Activated CD4-positive, alpha-beta T cell treated with anti-CD3 and anti-CD28 coated beads for 48 hours (primary cell): ENCODE measurements around the gene ANKRD23.

Source experiments
- DNase-seq: peaks from one replicate; pipeline ENCODE4 v3.0.0-alpha.2; 2020

The ANKRD23 gene

DNA sequence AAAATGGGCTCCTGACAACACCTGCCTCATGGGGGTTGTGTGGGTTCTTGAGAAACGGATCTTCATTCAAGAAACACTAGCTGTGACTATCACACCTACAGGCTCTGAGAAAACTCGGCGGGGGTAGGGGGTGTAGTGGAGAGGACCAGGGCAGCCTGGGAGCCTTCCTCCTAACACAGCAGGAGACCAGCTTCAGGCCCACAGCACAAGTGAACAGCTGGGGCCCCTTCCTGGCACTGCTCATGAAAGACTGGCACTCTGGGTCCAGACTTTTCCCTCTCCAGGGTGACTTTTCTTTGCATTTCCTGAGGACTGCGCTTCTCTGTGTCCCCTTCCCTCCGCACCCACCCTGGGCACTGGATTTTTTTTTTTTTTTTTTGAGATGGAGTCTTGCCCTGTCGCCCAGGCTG lies 33.2 kb upstream of the ANKRD23 start:
- DNase-seq = no peak

DNA sequence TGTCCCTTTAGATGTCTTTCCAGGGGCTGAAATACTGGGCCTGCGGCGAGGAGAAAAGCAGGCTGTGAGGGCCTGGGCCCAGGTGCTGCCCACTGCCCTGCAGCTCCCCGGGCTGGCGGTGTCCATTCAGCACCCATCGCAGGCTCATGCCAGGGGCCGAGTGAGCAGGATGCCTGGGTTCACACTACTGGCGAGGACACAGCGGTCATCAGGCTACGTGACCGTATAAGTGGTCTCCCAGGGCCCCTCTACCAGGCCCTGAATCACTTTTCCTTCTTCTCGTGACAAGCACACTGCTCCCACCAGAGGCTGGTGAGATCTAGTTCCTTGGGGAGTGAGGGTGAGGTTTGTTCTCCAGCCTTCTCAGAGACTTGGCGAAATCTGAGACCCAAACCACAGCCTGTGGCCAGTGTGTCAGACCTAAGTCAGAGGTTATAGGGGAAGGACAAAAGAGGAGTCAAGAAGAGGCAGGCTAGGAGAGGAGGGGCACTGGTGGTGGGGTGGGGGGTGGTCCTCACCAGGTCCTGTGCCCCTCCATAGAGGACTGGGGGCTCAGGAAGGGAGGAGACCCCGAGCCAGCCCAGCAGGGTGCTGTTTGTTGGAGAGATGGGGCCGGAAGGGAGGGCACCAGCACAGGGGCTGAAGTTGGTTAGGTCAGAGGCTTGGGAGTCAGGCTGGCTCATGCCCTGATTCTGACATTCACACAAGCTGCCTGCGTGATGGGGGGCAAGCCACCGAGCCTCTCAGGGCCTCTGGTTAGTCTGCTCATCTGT lies 32.6 kb upstream of the ANKRD23 start:
- DNase-seq = no peak

DNA sequence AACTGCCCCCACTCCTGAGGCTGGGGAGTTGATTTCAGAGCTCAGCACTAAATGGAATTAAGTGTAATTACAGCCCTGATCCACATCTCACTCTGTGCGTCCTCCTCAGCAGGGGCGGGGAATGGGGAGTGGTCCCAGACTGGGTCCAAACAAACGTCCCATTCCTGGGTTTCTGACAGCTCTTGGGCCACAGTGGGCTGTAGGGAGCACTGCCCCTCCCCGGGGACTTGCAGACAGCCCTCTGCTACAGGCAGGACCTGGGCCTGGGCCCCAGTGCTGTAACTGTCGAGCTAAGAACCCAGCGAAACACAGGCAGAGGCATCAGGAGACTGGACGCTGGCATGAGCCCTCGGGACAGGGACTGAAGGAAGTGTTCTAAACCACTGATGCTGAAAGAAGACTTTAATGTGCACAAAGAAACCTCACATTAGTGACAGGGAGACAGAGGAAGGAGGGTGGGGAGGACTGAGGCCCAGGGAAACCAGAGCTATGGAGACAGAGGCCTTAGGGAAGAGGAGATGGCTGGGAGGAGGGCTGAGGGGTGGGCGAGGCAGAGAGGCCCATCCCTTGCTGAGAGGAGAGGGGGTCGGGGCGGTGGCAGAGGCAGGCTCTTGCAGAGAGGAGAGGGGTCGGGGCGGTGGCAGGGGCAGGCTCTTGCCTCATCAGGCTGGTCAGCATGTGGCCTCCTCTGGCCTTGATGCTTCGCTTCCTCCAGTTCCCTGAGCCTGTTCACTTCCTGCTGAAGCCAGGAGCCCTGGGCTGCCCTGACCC lies 31.9 kb upstream of the ANKRD23 start:
- no peak for DNase-seq

DNA sequence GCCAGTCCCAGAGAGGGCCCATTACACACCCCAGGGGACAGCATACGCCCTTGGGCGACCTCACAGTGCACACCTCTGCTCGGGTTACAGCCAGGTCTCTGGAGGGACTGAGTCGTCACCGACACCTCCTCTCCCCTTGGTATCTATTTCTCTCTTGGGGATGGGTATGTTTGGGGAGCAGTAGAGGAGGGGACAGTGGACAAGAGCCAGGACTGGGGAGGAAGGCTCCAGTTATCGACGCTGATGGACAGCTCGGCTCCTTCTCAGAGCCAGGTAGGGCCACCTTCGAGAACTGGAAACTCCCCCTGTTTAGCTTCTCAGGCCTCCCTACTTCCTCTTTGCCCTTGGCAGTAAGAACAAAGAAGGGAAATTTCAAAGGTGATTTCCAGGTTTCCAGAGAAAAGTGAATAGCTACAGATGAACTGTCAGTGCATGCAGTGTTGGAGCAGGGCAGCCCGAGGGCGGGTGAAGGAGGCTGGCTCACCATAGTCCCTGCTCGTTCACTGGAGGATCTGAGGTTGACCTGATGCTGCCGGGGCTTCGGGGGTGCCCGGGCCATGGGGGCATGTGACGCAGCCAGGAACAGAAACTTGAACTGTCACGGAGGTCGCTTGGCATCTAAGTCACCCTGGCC lies 30.5 kb upstream of the ANKRD23 start:
- no peak for DNase-seq

DNA sequence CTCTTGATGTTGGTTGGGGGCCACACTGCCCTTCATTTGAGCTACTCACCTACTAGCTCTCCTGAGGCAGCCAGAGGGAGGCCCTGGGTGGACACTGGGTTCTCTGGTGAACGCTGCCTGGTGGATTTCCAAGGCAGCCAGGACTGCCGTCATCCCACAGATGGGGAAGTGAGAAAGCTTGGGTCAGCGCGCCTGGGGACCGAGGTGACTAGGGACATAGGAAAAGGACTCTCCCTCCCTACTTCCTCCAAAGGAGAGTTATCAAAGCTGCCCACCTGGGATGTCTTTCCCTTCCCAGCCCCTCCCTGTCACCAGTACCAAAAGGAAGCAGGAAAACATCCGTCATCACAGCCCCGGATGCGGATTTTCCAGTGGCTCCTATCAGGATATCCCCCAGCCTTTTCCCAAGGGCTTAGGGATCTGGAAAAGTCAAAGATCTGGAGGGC lies 29.9 kb upstream of the ANKRD23 start:
- DNase-seq = no peak

DNA sequence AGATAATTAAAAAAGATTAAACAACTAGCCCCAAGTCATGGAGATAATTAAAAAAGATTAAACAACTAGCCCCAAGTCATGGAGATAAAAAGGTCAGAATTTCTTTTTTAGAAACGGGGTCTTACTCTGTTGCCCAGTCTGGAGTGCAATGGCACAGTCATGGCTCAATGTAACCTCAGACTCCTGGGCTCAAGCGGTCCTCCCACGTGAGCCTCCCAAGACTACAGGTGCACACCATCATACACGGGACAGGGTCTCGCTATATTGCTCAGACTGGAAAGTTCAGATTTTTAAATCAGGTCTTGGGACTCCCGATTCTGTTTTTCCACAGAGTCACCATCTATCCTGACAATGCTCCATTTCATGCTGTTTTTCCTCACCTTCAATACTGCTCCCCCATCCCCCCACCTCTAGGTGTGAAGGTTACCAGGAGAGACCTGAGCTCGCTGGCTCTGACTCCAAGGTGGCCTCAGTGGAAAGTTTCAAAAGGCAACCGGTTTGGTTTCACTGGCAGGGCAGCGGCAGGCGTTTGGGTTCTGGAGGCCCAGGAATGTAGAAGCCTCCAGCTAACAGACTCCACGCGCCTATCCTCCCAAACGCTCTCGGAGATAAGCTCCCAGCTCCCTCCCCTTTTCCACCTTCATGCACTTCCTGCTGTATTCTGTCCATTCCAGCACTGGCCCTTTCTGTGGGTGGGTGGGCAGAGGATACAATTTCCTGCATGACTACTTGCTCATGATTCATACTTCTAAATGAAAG lies 28.9 kb upstream of the ANKRD23 start:
- DNase-seq = no peak

DNA sequence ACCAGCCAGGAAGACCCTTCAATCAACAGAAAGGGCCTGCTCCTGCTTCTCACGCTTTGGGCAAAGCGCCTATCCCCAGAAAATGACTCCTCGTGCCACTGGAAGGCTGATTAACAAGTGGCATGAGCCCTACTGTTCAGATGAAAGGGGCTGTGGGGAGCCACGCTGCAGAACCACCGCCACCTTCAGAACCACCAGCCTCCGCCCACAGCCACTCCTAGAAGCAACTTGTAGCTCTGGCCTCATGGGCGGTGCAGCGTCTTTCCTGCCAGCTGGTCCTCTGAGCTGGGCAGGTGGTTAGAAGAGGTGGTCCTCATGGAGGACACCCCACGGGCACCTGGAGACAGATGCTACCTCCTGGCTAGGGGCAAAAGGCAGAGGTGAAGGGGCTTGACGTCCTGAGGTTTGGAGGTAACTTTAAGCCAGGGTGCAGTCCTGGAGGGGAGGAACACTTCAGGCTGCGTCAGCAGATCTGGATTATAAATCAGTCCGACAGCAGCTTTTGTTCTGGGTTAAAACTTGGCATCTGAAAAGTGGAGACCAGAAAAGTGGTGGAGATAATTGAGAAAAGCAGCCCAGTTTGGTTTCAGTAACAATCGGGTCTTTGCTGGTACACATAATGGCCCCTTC lies 26.9 kb upstream of the ANKRD23 start:
- DNase-seq = peak; percentile 65

DNA sequence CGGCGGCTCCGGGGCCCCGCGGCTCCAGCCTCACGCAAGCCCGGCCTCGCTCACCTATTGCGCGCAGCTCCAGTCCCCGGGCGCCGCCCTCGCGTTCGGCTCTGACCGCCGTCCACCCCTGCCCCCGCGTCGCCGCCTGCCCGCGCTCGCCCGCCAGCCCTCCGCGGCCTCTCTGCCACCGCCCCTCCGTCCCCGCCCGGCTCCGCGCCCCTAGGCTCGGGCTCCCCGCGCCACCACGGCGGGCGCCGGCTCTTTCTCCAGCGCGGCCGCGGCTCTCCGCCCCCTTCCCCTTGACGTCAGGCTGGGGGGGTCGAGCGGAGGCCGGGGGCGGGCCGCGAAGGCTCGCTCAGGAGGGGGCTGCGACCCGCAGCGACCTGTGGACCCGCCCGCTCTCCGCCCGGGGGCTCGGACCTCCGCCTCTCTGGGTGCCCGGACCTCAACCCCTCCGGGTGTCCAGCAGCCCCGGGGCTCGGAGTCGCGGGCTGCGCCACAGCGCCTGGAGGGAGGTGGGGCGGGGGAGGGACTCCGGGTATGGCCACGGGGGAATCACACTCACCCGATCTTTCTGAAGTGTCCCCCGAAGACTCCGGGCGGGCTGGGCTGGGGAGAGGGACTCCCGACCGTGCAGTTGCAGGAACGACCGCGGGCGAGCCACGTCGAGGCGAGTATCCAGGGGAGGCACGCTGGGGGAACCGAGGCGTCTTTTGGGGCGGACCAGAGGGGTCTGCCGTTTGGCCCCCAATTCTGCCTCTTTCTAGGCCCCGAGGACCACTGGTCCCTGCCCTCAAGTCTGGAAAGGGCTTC lies 26.2 kb upstream of the ANKRD23 start, which contains the start of gene SEMA4C:
Gene SEMA4C (minus strand): TSS at position 259 of the 804 bp plus-strand sequence. CDS start 2,194 bp downstream, outside the sequence.
- peak; percentile 34 for DNase-seq

DNA sequence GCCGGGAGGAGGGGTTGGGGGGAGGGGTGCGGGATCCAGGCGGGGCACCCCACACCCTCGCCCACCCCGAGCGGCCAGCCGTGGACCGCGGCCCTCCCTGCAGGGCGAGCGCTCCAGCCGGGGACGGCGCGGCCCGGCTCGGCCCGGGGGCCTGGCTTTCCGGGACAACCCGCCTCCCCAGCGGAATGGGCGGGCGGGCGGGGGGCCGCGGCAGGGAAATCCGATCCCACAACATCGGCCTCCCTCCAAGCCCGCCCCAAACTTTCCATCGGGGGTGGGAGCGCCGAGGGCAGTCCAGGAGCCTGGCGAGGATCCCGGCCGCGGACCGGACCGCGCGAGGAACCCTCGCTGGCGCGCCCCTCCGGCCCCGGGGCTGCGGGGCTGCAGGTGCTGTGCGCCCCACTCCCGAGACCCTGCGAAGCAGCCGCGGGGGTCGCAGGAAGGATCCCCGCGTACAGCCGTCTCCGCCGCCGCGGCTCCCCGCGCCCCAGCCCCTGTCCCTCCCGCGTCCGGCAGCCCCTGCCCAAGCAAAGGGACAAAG lies 25.5 kb upstream of the ANKRD23 start:
- no peak for DNase-seq

DNA sequence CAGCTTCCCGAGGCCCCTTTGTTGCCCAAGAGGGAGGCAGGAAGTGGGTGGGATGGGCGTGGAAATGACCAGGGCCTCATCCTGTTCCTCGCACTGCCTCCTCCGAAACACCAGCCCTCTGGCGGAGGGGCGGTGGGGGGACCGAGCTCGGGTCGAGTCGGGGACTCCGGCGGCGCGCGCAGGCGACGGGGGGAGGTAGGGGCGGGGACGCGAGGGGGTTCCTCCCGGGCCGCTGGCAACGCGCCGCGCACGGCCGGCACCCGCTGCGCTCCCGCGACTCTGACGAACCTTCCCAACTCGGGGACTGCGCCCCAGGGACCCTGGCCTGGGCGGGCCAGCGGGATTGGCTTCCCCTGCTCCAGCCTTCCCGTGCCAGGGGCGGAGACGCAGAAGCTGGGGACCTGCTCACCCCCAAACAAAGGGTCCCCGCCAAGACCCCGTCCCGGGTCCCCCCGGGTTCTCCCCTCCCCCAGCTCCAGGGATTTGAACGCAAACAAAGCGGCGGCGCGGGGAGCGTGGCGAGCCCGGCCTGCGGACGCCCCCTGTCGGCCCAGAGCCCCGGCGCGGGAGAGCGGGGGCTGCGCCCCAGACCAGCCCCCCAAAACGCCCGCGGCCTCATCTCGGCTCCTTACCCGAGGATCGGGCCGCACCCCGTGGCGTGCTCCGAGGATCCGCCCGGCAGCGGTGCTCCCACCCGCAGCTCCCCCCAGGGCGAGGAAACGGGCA lies 24.9 kb upstream of the ANKRD23 start:
- DNase-seq = peak; percentile 73

DNA sequence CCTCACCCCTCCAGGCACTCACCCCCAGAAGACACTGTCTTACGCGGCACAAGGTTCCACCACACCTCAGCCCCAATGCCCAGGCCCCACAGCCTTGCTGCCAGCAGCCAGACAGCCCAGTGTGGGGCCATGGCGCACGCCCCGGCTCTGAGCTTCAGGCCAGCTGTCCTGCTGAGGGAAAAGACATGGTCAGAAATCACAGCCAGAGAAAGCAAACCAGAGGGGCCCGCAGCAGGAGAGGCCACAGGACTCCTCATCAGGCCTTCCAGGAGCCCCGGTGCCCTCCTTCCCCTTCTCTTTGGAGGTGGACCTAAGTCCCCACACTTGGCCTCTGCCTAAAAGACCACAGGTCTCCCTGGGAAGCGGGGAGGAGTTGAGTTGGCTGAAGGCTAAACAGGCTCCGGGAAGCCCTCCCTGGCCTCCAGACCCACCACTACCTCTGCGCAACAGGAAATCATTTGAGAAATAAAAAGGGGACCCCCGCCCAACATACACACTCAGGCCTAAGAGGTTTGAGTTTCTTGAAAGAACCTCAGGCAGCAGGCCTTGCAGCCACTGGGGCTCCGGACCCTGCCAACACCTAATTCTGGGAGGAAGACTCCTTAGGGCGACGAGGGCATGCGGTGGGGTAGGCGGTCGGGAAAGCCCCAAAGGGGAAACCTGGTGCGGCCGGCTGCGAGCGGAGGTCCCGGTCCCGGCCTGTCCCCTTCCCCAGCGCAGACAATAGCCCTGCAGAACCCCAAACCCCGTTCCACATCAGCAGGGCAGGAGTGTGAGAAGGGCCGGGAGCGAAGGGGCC lies 24.1 kb upstream of the ANKRD23 start:
- no peak for DNase-seq

DNA sequence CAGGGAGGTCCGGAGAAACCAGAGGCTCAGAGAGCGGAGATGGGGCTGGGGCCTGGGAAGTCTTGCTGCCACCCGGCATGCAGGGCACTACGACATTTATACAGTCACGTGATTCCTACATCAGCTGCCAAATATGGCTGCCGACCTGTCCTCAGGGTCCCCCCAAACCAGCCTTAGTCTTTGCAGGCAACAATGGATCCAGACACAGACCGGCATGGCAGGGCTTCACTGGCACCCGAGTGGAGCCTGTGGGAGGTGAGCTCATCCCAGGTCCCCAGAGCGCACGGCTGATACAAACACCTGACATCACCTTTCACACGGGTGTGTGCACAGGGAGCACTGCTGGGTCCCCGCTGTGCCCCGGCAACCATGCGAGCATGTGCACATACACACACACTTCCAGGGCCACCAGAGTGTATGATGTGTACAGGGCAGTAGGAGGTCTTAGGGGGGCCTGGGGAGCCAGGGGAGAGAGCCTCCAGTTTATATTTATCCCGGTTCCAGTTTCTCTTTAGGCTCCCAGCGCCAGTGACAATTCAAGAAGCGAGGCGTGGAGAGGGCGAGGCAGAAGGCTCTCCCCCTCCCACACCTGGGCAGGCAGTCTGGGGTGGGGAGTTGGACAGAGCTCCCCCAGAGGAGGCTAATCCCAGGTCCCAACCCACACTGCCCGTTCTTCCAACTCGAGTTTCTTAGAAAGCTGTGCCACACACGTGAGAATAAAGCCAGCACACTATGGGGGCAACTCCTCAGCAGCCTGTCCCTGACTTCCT lies 23.4 kb upstream of the ANKRD23 start:
- DNase-seq = no peak

DNA sequence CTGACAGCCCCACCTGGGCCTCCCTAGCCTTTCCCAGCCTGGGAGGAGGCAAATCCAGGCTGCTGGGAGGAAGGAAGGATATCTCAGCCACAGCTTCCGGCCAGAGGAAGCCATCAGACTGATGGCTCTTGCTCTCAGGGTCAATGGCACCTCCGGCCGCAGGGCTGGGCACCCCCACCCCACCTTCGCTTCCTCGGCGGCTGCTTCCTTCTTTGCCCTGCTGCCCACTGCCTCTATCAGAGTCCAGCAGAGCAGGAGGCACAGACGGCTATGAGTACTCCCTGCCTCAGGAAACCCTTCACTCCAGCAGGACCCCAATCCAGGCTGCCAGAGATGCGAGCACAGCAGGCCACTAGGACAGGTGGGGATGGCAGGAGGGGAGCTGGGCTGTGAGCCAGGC lies 22.8 kb upstream of the ANKRD23 start:
- DNase-seq = no peak

DNA sequence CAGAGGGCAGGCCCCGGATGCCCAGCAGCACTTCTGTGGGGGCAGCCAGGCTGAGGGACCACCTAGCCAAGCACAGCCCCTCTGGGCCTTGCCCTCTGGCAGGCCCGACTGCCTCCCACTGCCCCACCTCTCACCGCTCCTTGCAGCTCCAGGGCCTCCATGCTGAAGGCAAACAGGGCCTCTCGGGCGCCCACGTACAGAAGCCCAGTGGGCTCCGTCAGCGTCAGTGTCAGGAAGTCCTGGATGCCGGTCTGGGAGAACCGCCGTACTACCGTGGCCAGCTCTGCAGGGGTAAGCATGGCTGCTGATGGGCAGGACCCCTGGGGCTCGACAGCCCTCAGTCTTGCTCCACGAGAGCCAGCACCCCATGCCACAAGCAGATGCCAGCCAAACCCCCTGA lies 22.3 kb upstream of the ANKRD23 start:
- no peak for DNase-seq

DNA sequence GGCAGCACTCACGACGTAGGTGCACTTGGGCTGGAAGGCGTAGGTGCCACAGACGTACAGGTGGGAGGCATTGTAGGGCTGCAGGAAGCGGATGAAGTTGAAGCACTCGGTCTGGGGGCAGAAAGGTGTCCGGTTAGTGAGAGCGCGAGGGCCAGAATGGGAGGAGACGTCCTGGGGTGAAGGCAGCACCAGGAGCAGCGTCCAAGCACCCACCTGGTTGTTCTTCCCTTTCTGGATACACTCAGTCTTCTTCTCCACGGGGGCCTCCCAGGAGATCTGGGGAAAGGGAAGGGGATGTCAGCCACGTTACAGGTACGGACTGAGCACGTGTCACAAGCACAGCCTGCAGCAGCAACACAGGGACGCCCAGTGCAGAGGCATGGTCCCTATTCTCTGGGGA lies 21.8 kb upstream of the ANKRD23 start:
- DNase-seq = no peak

DNA sequence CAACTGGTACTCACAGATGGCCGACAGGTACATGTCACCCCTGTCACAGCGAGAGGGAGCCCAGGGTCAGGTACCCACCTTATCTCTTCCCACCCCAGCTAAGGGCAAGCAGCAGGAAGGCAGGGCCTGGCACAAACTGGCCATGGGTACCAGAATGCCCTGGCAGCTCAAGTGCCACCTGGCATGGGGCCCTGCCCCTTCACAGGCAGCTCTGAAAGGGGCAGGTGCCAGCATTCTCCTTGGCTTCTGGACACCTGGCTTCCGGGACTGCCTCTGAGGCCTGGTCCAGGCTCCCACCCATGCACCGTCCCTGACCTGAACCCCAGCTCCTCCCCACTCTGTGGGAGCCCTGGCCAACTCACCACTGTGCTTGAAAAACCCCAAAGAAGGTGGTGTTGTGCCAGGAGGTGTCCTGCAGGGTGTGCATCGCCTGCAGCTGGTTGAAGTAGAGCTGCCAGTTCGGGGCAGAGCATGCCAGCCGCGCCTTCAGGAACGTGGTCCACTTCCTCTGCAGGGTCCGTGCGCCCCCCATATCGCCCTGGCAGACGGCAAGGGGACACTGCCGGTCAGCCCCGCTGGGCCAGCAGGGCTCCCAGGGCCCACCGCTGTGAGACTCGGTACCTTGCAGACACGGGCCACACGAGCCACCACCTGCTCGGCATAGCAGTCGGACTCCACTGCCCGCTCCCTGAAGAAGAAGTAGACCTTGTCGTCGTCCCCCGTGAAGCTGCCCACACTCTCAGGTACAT lies 20.7 kb upstream of the ANKRD23 start:
- DNase-seq = no peak

DNA sequence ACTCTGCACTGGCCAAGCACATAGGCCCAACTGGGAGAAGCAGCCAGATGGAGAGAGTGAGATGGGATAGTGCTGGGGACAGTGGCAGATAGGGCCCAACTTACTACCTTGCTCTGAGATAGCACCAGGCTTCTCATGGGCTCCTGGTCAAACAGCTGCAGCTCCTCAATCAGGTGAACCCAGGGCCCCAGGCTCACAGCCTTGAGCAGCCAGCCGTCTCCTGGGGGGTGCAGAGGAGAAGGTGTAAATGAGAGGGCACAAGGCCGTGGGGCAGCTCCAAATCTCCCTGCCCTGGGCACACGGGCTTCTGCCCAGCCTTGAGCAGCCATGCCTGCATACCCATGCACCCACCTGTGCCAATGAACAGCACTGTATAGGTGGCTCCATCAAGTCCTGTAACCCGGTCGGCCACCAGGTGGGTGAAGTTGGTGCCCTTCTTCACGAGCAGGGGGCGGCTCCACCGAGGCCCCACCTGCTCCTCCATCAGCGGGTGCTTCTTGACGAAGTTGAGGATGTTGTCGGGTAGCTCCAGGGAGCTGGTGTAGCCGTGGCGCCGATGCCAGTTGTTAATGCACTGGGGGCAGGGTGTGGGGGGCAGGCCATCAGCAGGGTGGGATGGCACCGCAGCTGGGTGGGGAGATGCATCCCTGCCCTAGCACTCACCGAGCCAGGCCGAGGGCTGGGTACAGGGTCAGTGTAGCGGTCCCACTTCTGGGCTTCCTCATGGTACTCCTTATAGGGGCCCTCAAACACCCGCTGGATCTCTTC lies 19.9 kb upstream of the ANKRD23 start:
- DNase-seq = no peak
